K562 (cell line): ENCODE measurements around the gene RPL27A. TPM values are rescaled to one million over a fixed set of nuclear protein-coding genes. Genes with fewer than 3 reads are reported as not detected.
A peak's percentile ranks its signal among the peaks of the same experiment; 100 is the strongest.

Source experiments
- EP400 ChIP-seq: fragments of 450-650 bp; IDR thresholded peaks from 2 replicates; pipeline ENCODE4 v1.6.1; 2017; ENCODE audit warnings: antibody characterized with exemption, mild to moderate bottlenecking, moderate library complexity
- EWSR1 ChIP-seq: fragments of 450-650 bp; IDR thresholded peaks from 2 replicates; pipeline ENCODE4 v1.6.1; 2018; ENCODE audit warnings: borderline replicate concordance, mild to moderate bottlenecking, low read depth, moderate library complexity; ENCODE audit not compliant: partially characterized antibody
- FOSL1 ChIP-seq: fragments of 200-800 bp; sonication (Bioruptor generic); conservative IDR thresholded peaks from 2 replicates; pipeline ENCODE4 v1.6.1; 2016; ENCODE audit warnings: missing genetic modification characterization, missing compliant biosample characterization
- HOXB6 ChIP-seq: fragments of 250-450 bp; sonication (Bioruptor Pico); IDR thresholded peaks from 2 replicates; pipeline ENCODE4 v1.5.1; 2022; ENCODE audit warnings: mild to moderate bottlenecking, borderline replicate concordance
- KDM4B ChIP-seq, 2 experiments: fragments of 450-650 bp in 1 of 2; sonication (generic) in 1 of 2; IDR thresholded peaks; 2 replicates each; pipeline ENCODE4 v1.6.1; 2016 to 2017; ENCODE audit warnings: borderline replicate concordance in 2 of 2, antibody characterized with exemption in 1 of 2, low read depth in 1 of 2, mild to moderate bottlenecking in 1 of 2
- MTA1 ChIP-seq: fragments of 450-650 bp; IDR thresholded peaks from 2 replicates; pipeline ENCODE4 v1.6.1; 2017; ENCODE audit warnings: borderline replicate concordance
- MTA3 ChIP-seq: fragments of 450-650 bp; formaldehyde crosslinking; IDR thresholded peaks from 2 replicates; pipeline ENCODE4 v1.6.1; 2017; ENCODE audit warnings: mild to moderate bottlenecking, borderline replicate concordance
- NFRKB ChIP-seq: fragments of 450-650 bp; IDR thresholded peaks from 2 replicates; pipeline ENCODE4 v1.6.1; 2016; ENCODE audit warnings: low read depth
- NR4A1 ChIP-seq, 2 experiments: fragments of 250-450 bp in 1 of 2; fragments of 450-650 bp in 1 of 2; sonication (Bioruptor Pico) in 1 of 2; IDR thresholded peaks; 2 replicates each; pipeline versions ENCODE4 v1.4.0 to v1.6.1; 2016 to 2020; ENCODE audit warnings: mild to moderate bottlenecking in 2 of 2, missing compliant biosample characterization in 1 of 2, missing genetic modification characterization in 1 of 2, moderate library complexity in 1 of 2
- POLR2A ChIP-seq: fragments of 450-650 bp; conservative IDR thresholded peaks from 2 replicates; pipeline ENCODE4 v1.6.1; 2016
- PRDM10 ChIP-seq: fragments of 450-650 bp; IDR thresholded peaks from 2 replicates; pipeline ENCODE4 v1.6.1; 2018; ENCODE audit not compliant: partially characterized antibody
- RBFOX2 ChIP-seq: fragments of 200-400 bp; formaldehyde crosslinking; IDR thresholded peaks from 2 replicates; pipeline ENCODE4 v1.6.1; 2017; ENCODE audit warnings: low read depth, mild to moderate bottlenecking, low read length, moderate library complexity
- SMARCE1 ChIP-seq: fragments of 450-650 bp; IDR thresholded peaks from 2 replicates; pipeline ENCODE4 v1.7.1; 2016; ENCODE audit warnings: mild to moderate bottlenecking
- SPI1 ChIP-seq: IDR thresholded peaks from 2 replicates; pipeline ENCODE4 v1.6.1; 2011; ENCODE audit warnings: low read depth, low read length, control low read depth, borderline replicate concordance
- SREBF1 ChIP-seq: fragments of 150-350 bp; IDR thresholded peaks from 2 replicates; pipeline ENCODE4 v1.6.1; 2014; ENCODE audit warnings: antibody characterized with exemption, low read depth, low read length, borderline replicate concordance
- THRB ChIP-seq: fragments of 450-650 bp; formaldehyde crosslinking; conservative IDR thresholded peaks from 2 replicates; pipeline ENCODE4 v1.4.0; 2022; ENCODE audit warnings: mild to moderate bottlenecking, missing genetic modification characterization
- ZBED1 ChIP-seq: IDR thresholded peaks from 2 replicates; pipeline ENCODE4 v1.6.1; 2014
- ZBTB17 ChIP-seq: fragments of 450-650 bp; formaldehyde crosslinking; IDR thresholded peaks from 2 replicates; pipeline ENCODE4 v1.4.0; 2020; ENCODE audit warnings: mild to moderate bottlenecking
- polyA plus RNA-seq, 8 experiments: library from polyadenylated mRNA; depleted of rRNA in 4 of 8; stranded (reverse) in 5 of 8; unstranded in 3 of 8; fragments of >200 nt; fragmentation: Nextera tagmentation in 2 of 8; fragmentation: Illumina TruSeq in 1 of 8; extraction: Ambion mirVana in 2 of 8; extraction: Trizol in 1 of 8; gene quantifications; 2 replicates each; pipeline versions ENCODE4 v1.2.1 to v1.2.3, GENCODE V29; 2011 to 2014; ENCODE audit warnings: inconsistent platforms in 1 of 8, missing spikeins in 1 of 8
- total RNA-seq, 7 experiments: library from RNA; depleted of rRNA in 6 of 7; stranded (reverse); fragments of >200 nt in 6 of 7; fragmentation: Illumina TruSeq in 2 of 7; extraction: Trizol in 2 of 7; gene quantifications; 2 replicates each; pipeline versions ENCODE4 v1.2.1 to v1.2.3, GENCODE V29; 2011 to 2021; ENCODE audit warnings: low replicate concordance in 1 of 7

RPL27A gene
- total and polyA plus RNA-seq, 9 of the 15 experiments (the other 6 are each of a cell fraction or from before 2014, with no cell fraction given): 790 to 4,241 (median 2,267) TPM

- TF ChIP-seq SREBF1 (0 out of 2 replicates have a peak, but pooled peaks have one; percentile 42), MTA3 (peak; percentile 55; the same call in 1 of the 2 replicates), FOSL1 (tag) (peak; percentile 76), MTA1 (no peak), SPI1 (peak; percentile 28; the same call in 1 of the 2 replicates), EP400 (peak; percentile 80), KDM4B (IDR thresholded peaks at IDR 0.05; ENCODE audit: borderline replicate concordance in 2 of 2, low read depth in 1 of 2) (peak in 1 of 2 experiments; percentile 96; a peak in 2 of 4 replicates), EWSR1 (peak; percentile 58), SMARCE1 (peak; percentile 91), RBFOX2 (peak; percentile 96), ZBED1 (peak; percentile 60), THRB (peak; percentile 93), POLR2A (peak; percentile 92), NR4A1 (CRISPR knock-in tag; IDR thresholded peaks at IDR 0.05) (no peak), NR4A1 (tag; IDR thresholded peaks at IDR 0.05) (no peak), ZBTB17 (CRISPR knock-in tag) (peak; percentile 41; the same call in 1 of the 2 replicates), NFRKB (peak; percentile 20; the same call in 1 of the 2 replicates), PRDM10 (peak; percentile 68), HOXB6 (CRISPR knock-in tag) (no peak)
Measured at GRCh38 chr11:8688414-8689362, 6.1 kb downstream of the RPL27A start (continued).
